Endodermal cell (in vitro differentiated cells): ENCODE results near the gene FADD. TPM values are rescaled to one million over a fixed set of nuclear protein-coding genes. Genes with fewer than 3 reads are reported as not detected.

Source experiments
- DNase-seq: peaks from one replicate; pipeline ENCODE4 v3.0.0-alpha.2; 2017
- H3K27ac ChIP-seq: 2 replicates; pipeline ENCODE4 v1.5.1; 2013; ENCODE audit warnings: mild to moderate bottlenecking, low read depth, low read length, moderate library complexity
- H3K27me3 ChIP-seq: 2 replicates; pipeline ENCODE4 v1.6.1; 2013; ENCODE audit warnings: mild to moderate bottlenecking, low read length, moderate library complexity; ENCODE audit not compliant: insufficient read depth, control insufficient read depth, poor library complexity, severe bottlenecking
- H3K36me3 ChIP-seq: 2 replicates; pipeline ENCODE4 v1.7.0; 2013; ENCODE audit warnings: mild to moderate bottlenecking, low read length, moderate library complexity; ENCODE audit not compliant: control insufficient read depth, insufficient read depth
- H3K4me1 ChIP-seq: one replicate; pipeline ENCODE4 v1.7.0; 2013; ENCODE audit warnings: low read length; ENCODE audit not compliant: control insufficient read depth, insufficient read depth
- H3K4me3 ChIP-seq: 2 replicates; pipeline ENCODE4 v1.5.1; 2013; ENCODE audit warnings: mild to moderate bottlenecking, low read length, moderate library complexity
- H3K9ac ChIP-seq: 2 replicates; pipeline ENCODE4 v1.6.1; 2013; ENCODE audit warnings: mild to moderate bottlenecking, low read length, moderate library complexity; ENCODE audit not compliant: poor library complexity, severe bottlenecking; ENCODE audit errors: extremely low read depth
- H3K9me3 ChIP-seq: 2 replicates; pipeline ENCODE4 v1.6.1; 2013; ENCODE audit warnings: mild to moderate bottlenecking, low read length, moderate library complexity; ENCODE audit not compliant: control insufficient read depth
- H3K27ac Mint-ChIP-seq: 2 replicates; pipeline ENCODE4 v1.8.0; 2020; ENCODE audit warnings: mixed read lengths
- H3K27me3 Mint-ChIP-seq: 2 replicates; pipeline ENCODE4 v1.8.0; 2021; ENCODE audit warnings: mild to moderate bottlenecking, mixed read lengths; ENCODE audit not compliant: insufficient read depth
- H3K36me3 Mint-ChIP-seq: 2 replicates; pipeline ENCODE4 v1.8.0; 2020; ENCODE audit warnings: low read depth, mixed read lengths
- H3K4me1 Mint-ChIP-seq: 2 replicates; pipeline ENCODE4 v1.8.0; 2020; ENCODE audit warnings: mixed read lengths
- H3K4me3 Mint-ChIP-seq: 2 replicates; pipeline ENCODE4 v1.8.0; 2020; ENCODE audit warnings: mild to moderate bottlenecking, moderate library complexity, mixed read lengths
- H3K9me3 Mint-ChIP-seq: 2 replicates; pipeline ENCODE4 v1.8.0; 2020; ENCODE audit warnings: mild to moderate bottlenecking, mixed read lengths
- WGBS, 2 experiments: methylation state at CpG; one replicate each; pipeline versions ENCODE4 v1.1.5 to v1.1.7; 2013; ENCODE audit warnings: missing lambda C conversion rate in 2 of 2, mixed read lengths in 1 of 2; ENCODE audit not compliant: insufficient coverage in 1 of 2, insufficient read length in 1 of 2; 5-methylcytosine and 5-hydroxymethylcytosine counted together
- total RNA-seq, 2 donors: library from RNA; stranded (reverse); fragmentation: NEBNext Ultra II Directional in 1 of 2; extraction: Animal tissue kit (Norgen Biotek cat#: 25700) in 1 of 2; gene quantifications; 2 replicates in 1 of 2; 3 replicates in 1 of 2; pipeline ENCODE4 v1.2.1, GENCODE V29; 2021
- TF ChIP-seq, protein P1 (sequence below): fragments of 200-600 bp; sonication (generic); conservative IDR thresholded peaks from 2 replicates; pipeline ENCODE4 v1.5.0; 2021; ENCODE audit warnings: antibody characterized with exemption, mild to moderate bottlenecking

FADD gene
- total RNA-seq, 2 donors from 2014 or later, result 50.6 to 53.1 TPM

DNA sequence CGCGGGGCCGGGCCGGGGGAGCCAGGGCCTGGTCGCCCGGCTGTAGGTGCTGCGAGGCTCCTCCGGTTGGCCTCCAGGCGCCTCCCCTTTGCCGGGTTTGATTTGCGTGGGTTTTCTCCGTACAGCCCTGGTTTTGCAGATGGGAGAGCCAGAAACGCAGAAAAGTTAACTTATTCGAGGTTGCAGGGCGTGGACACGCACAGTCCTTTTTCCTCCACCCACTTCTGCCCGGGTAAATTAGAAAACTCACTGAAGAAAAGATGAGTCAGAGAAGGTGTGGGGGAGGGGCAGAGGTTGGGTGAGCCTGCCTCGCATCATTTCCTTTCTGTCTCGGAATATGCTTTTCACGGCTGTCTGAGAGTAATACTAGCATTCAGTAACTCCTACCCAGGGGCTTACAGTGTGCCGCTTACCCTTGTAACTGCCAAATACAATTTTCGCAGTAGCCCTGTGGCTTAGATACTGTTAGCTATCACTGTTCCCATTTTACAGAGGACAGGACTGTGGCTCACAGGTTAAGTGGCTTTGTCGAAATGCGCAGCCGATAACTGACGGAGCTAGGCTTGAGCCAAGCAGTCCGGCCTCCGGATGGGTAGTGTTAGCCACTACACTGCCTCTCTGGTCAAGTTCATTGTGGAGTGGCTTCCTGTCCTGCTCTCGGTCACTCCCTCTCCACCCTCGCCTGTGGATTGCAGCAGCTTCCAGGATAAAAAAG is 812 bp downstream of the FADD start:
- peak overlapping the region; percentile 95 for H3K4me3 ChIP-seq
- H3K9me3 ChIP-seq, result peaks cover 12% of the 10 kb centered on the region
- Mint-ChIP-seq H3K4me1 (peaks cover 46% of the 10 kb centered on the region), H3K27ac (peak overlapping the region; percentile 95), H3K9me3 (peaks cover 11% of the 10 kb centered on the region), H3K27me3 (no peaks in the 10 kb centered on the region), H3K36me3 (peaks cover 34% of the 10 kb centered on the region), H3K4me3 (peak overlapping the region; percentile 90)
- H3K36me3 ChIP-seq, result peaks cover 28% of the 10 kb centered on the region
- 4 to 9% methylated on average over 17 to 29 of the region's 30 CpGs for WGBS, 2 experiments
- DNase-seq, result no peak
- no peak overlapping the region for H3K27ac ChIP-seq
- H3K4me1 ChIP-seq, result peaks cover 30% of the 10 kb centered on the region
- no peaks in the 10 kb centered on the region for H3K27me3 ChIP-seq
- TF ChIP-seq, protein P1, sequence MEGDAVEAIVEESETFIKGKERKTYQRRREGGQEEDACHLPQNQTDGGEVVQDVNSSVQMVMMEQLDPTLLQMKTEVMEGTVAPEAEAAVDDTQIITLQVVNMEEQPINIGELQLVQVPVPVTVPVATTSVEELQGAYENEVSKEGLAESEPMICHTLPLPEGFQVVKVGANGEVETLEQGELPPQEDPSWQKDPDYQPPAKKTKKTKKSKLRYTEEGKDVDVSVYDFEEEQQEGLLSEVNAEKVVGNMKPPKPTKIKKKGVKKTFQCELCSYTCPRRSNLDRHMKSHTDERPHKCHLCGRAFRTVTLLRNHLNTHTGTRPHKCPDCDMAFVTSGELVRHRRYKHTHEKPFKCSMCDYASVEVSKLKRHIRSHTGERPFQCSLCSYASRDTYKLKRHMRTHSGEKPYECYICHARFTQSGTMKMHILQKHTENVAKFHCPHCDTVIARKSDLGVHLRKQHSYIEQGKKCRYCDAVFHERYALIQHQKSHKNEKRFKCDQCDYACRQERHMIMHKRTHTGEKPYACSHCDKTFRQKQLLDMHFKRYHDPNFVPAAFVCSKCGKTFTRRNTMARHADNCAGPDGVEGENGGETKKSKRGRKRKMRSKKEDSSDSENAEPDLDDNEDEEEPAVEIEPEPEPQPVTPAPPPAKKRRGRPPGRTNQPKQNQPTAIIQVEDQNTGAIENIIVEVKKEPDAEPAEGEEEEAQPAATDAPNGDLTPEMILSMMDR, result no peak
- H3K9ac ChIP-seq, result peak overlapping the region; percentile 97

DNA sequence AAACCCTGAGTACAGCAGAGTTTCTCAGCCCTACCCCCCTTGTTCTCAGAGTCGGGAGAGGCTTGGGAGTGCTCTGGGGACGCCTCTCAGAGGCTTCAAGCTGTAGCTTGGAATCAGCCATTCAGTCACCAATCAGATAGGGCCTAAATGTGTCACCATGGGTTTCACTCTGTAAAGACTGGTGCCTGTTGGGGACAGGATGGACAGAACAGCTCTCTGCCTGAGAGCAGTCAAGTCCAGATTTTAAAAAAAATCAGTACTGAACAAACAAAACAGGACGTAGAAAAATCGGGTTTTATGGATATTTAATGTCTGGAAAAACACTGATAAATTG is 1.3 kb downstream of the FADD start:
- TF ChIP-seq, protein P1, result no peak
- 40 to 90% methylated on average over 2 to 4 of the region's 4 CpGs for WGBS, 2 experiments
- peaks cover 46% of the 10 kb centered on the region for H3K4me1 Mint-ChIP-seq
- peak overlapping the region; percentile 90 for H3K4me3 Mint-ChIP-seq
- Histone ChIP-seq H3K4me1 (peaks cover 30% of the 10 kb centered on the region), H3K4me3 (peak overlapping the region; percentile 95), H3K36me3 (peaks cover 28% of the 10 kb centered on the region), H3K9me3 (peaks cover 12% of the 10 kb centered on the region), H3K9ac (peak overlapping the region; percentile 97), H3K27ac (no peak overlapping the region), H3K27me3 (no peaks in the 10 kb centered on the region)
- DNase-seq, result no peak
- peak overlapping the region; percentile 95 for H3K27ac Mint-ChIP-seq
- H3K27me3 Mint-ChIP-seq, result no peaks in the 10 kb centered on the region
- H3K9me3 Mint-ChIP-seq, result peaks cover 9% of the 10 kb centered on the region
- peaks cover 34% of the 10 kb centered on the region for H3K36me3 Mint-ChIP-seq

DNA sequence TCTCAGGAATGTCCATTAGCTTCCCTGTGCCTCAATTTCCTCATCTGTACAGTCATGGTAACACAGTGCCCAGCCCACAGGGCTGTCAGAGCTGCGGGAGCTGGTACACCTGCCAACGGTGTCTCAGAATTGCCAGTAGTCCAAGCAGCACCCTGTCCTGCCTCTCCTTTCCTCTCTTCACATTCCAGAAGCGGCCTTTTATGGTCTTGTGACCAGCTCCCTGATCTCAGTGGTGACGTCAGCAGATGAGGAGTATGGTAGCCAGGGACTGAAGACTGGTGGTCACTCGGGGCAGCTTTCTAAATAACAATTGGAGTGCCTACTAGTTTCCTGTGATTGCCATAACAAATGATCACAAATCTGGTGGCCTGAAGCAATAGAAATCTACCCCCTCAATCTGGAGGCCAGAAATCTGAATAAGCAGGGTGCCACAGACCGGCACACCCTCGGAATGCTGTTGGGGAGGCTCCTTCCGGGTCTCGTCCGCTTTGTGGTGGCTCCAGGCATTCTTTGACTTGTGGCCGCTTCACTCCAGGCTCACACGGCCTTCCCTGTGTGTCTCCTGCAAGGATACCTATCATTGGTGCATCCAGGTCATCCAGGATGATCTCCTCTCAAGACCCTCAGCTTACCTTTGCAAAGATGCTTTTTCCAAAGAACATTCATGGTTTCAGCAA is 2.1 kb downstream of the FADD start:
- DNase-seq, result no peak
- 91 to 96% methylated on average over 12 of the region's 12 CpGs for WGBS, 2 experiments
- H3K9ac ChIP-seq, result peak overlapping the region; percentile 97
- H3K4me1 ChIP-seq, result peaks cover 30% of the 10 kb centered on the region
- Mint-ChIP-seq H3K4me3 (peak overlapping the region; percentile 90), H3K27me3 (no peaks in the 10 kb centered on the region), H3K36me3 (peaks cover 35% of the 10 kb centered on the region), H3K9me3 (peaks cover 5% of the 10 kb centered on the region), H3K4me1 (peaks cover 48% of the 10 kb centered on the region), H3K27ac (peak overlapping the region; percentile 95)
- peaks cover 10% of the 10 kb centered on the region for H3K9me3 ChIP-seq
- peaks cover 28% of the 10 kb centered on the region for H3K36me3 ChIP-seq
- H3K27ac ChIP-seq, result no peak overlapping the region
- TF ChIP-seq, protein P1, result no peak
- H3K4me3 ChIP-seq, result peak overlapping the region; percentile 95
- H3K27me3 ChIP-seq, result no peaks in the 10 kb centered on the region
